Measurements from ENCODE around the gene MYO1H. TPM values are rescaled to one million over a fixed set of nuclear protein-coding genes. Genes with fewer than 3 reads are reported as not detected.

MYO1H gene
- total RNA-seq, 1 donor from 2014 or later, result not detected

DNA sequence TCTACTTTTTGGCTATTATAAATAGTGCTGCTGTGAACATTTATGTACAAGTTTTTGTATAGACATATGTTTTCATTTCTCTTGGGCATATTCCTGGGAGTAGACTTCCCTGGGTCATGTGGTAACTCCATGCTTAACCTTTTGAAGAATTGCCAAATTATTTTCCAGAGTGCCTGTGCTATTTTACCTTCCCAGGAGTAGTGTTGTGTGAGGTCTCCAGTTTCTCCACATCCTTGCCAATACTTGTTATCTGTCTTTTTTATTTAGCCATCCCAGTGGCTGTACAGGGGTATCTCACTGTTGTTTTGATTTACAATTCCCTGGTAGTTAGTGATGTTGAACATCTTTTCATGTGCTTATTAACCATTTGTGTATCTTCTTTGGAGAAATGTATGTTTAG is 148.6 kb downstream of the MYO1H start:
- Mint-ChIP-seq H3K27me3 (ENCODE audit: low read depth) (no peaks in the 10 kb centered on the region), H3K4me3 (no peak overlapping the region), H3K27ac (ENCODE audit: unreplicated experiment) (no peak overlapping the region), H3K4me1 (no peaks in the 10 kb centered on the region), H3K9me3 (no peaks in the 10 kb centered on the region), H3K36me3 (ENCODE audit: low read depth) (peaks cover 13% of the 10 kb centered on the region)
- no peak for TF ChIP-seq CTCF (conservative IDR thresholded peaks at IDR 0.05)
- no peak for DNase-seq (ENCODE audit: low read depth, low spot score)

DNA sequence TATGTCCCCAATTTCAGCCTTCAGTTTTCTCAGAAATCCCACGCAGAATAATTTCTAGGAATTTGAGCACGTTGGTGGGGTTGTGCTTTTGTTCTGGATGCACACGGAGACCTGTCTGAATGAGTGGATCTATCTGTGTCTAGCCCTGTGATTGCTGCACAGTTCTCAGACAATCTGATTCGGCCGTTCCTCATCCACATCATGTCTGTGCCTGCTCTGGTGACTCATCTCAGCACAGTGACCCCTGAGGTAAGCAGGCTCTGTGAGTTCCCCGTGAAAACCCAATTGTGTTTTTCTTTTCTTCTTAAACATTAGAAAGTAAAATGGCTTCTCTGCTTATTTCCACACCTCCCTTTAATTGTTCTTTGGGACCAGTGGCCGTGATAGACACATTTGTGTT is 150.0 kb downstream of the MYO1H start:
- Mint-ChIP-seq H3K36me3 (ENCODE audit: low read depth) (peaks cover 13% of the 10 kb centered on the region), H3K4me3 (no peak overlapping the region), H3K4me1 (no peaks in the 10 kb centered on the region), H3K27me3 (ENCODE audit: low read depth) (no peaks in the 10 kb centered on the region), H3K27ac (ENCODE audit: unreplicated experiment) (peak overlapping the region; percentile 60), H3K9me3 (no peaks in the 10 kb centered on the region)
- DNase-seq (ENCODE audit: low read depth, low spot score), result no peak
- no peak for TF ChIP-seq CTCF (conservative IDR thresholded peaks at IDR 0.05)

Other genes with a start within 250 kb of the MYO1H start
- gene ACACB, start 231.3 kb upstream of the MYO1H start, total RNA-seq, result 15.9 and 16.8 TPM in 2 replicates
- 1.3 and 1.7 TPM in 2 replicates for gene FOXN4, start 38.6 kb upstream of the MYO1H start, total RNA-seq
- gene KCTD10, start 129.4 kb downstream of the MYO1H start, total RNA-seq, result 58.4 and 66.4 TPM in 2 replicates
- 35.9 and 38.7 TPM in 2 replicates for gene UBE3B, start 129.7 kb downstream of the MYO1H start, total RNA-seq
- 84.9 and 95.6 TPM in 2 replicates for gene MMAB, start 225.6 kb downstream of the MYO1H start, total RNA-seq
- gene MVK, start 225.9 kb downstream of the MYO1H start, total RNA-seq, result 59.3 and 63.9 TPM in 2 replicates